HG03469 (cell line): Measurements from ENCODE around the gene GMDS.
A peak's percentile ranks its signal among the peaks of the same experiment; 100 is the strongest.

Experiments
- ATAC-seq: cut with Tn5 transposase; IDR thresholded peaks from one replicate; pipeline ENCODE4 v1.9.1; 2021; ENCODE audit warnings: mild to moderate bottlenecking, moderate library complexity, moderate number of reproducible peaks; ENCODE audit not compliant: unreplicated experiment

GMDS gene

DNA sequence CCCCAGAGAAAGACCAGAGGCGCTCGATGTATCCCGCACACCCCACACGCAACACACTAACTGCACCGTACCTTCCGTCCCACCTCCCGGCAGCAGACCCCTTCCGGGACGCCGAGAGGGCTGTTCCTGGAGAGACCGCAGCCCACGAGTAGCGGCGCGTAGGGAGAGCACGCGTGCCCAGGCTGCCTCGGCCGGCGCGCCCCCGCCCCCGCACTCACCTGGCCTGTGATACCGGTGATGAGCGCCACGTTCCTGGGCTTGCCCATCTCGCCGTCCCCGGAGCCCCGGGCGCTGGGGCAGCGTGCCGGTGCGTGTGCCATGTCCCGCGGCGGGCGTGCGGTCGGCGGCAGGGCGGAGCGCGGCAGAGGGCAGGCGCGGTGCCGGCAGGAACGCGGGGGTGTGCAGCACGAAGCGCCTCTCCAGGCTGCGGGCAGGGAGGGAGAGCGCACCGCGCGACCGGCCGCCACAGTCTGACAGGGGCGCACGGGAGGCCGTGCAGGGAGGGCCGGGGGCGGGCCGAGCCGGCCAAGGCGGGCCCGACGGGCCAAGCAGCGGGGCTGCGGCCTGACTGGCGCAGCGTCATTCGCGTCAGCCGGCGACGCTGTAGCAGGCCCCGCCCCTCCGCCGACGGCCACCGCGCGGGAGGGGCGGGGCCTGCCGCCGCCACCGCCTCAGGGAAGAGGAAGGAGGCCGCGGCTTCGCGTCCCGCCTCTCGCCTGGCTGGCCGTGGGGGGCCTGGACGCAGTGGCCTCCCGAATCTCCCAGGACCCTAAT is at the start of gene GMDS:
Gene GMDS, minus strand, starts transcription at position 503 of the 774 bp plus-strand sequence.
- peak; percentile 78 for ATAC-seq

GRCh38 chr6:2285510-2285909 is 40.1 kb upstream of the GMDS start:
- no peak for ATAC-seq

- no peak for ATAC-seq
These were observed 30.5 kb upstream of the GMDS start for GRCh38 chr6:2275892-2276242.

- ATAC-seq, result no peak
These were observed 29.8 kb upstream of the GMDS start for GRCh38 chr6:2274981-2275891.

GRCh38 chr6:2272696-2273095 is 27.3 kb upstream of the GMDS start:
- no peak for ATAC-seq

DNA sequence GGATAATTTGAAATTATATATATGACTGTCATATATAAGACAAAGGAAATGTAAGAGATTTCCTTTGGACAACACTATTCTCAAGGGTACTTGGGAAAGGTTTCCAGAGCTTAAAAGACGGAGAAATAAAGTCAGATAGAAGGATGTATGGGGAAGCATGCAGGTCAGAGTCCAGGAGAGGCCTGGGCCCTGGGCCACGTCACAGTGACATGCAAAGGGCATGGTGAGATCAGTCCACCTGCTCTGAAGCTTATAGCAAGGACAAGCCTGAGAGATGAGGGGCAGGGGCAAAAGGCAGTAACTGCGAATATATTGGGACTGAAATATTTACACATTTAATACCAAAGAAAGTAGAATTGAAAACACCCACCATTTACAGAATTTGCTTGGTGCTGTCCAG is 24.6 kb upstream of the GMDS start:
- ATAC-seq, result no peak

GRCh38 chr6:2266841-2267240 is 21.4 kb upstream of the GMDS start:
- no peak for ATAC-seq

DNA sequence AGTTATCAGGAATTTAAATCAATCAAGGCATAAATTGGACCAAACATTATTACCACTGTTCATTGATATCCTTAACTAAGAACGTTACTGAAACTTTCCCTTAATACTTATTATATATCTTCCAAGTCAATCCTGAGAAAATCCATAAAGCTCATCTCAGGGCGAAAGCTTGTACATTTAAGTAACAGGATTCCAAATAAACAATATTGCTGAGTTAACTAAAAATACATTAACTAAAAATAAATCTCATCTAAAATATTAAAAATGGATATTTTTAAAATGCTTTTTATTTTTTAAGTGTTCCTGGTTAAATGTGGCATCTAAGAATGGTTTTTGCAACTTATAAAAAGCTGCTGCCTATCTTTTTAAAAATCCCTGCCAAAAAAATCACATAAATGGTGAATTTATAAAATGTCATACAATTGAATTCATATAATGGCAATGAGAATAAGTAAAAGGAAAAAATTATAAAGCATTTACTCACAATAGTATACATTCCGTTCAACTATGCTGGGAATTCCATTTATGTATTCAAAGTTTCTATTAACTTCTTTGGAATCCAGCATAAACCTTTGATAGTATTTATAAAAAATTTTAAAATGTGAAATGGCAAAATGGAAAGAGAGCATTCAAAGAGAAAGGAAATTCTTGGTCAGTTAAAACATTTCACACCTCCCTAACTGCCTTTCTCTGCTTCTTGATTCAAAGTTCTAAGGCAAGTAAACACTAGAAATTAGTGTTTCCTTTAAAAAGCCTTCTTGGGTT is 20.8 kb upstream of the GMDS start:
- ATAC-seq, result no peak

- no peak for ATAC-seq
These were observed 19.5 kb upstream of the GMDS start for GRCh38 chr6:2264932-2265331.

- ATAC-seq, result no peak
These were observed 18.5 kb upstream of the GMDS start for GRCh38 chr6:2263896-2264295.

GRCh38 chr6:2259574-2259973 is 14.2 kb upstream of the GMDS start:
- ATAC-seq, result no peak

DNA sequence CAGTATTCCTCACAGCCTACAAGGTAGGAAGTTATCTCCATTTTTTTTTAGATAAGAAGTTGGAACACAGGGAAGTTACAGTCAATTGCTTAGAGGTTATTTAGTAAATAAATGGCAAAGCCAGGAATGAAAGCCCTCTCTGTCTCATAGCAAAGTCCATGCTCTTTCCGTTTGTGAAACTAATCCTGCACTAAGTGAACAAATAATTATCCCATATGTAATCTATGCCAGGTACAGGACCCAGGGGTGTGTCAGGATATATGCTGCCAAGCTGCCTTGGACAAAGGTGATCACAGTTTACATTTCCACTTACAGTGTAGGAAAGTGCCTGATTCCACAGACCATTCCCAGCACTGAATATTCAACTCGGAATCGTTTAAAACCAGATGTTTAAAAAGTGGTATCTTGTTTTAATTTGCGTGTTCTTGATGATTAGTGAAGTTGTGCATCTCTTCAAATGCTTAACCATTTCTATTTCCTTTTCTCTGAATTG is 13.6 kb upstream of the GMDS start:
- ATAC-seq, result no peak

DNA sequence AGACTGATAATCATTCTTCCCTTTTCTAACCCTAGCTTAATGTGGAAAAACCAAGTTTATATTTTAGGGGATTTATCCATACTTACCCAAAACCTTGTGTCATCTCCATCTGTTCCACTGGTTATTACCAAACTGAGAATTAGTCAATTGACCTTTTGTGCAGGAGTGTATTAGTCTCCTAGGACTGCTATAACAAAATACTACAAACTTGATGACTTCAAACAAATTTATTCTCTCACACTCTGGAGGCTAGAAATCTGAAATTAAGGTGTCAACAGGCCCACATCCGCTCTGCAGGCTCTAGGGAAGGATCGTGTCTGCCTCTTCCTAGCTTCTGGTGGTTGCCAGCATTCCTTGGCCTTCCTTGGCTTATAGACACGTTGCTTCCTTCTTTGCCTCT is 12.7 kb upstream of the GMDS start:
- no peak for ATAC-seq

DNA sequence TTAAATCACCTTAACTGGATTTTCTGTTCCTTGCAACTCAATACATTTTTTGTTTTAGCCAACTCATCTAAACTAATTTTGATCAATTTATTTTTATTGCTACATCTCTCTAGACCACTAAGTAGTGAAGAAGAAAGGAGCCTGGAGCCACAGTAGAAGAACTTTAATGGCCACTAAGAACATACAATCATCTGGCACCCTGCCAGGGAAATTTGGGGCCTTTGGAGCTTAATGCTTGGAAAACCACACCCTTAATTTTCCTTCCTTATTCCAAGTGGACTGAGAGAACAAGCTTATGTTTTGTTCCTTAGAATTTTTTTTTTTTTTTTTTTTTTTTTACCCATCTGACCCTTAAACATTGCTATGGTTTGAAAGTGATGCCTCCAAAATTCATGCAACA is 12.0 kb upstream of the GMDS start:
- ATAC-seq, result no peak

DNA sequence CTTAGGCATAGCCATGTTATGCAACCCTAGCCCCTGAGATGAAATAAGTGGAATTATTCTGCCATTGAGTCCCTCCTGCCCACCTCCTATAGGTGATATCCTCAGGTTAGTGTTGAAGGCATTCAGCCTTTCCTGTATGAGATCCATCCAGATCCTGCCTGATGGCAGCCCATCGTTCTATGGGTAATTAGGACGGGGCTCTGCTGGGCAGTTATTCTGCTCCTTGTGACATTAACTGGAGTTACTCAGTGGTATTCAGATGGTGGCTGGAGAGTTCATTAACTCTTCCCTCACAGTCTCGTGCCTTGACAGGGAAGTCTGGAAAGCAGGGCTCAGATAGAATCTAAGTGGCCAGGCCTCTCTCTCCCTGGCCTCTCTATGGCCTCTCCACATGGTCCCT is 9.3 kb upstream of the GMDS start:
- no peak for ATAC-seq

DNA sequence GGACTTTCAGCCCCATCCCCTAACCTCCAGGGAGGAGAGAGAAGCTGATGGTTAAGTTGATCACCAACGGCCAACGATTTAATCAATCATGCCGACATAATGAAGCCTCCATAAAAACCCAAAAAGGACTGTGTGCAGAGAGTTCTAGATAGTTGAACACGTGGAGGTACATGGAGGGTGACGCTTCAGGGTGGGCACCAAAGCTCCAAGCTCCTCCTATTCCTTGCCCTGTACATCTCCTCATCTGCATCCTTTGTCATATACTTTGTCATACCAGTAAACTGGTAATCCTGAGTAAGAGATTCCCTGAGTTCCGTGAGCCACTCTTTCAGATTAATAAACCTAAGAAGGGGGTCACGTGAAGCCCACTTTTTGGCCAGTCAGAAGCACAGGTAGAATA is 3.7 kb upstream of the GMDS start:
- no peak for ATAC-seq

- ATAC-seq, result no peak
These were observed 2.3 kb upstream of the GMDS start for GRCh38 chr6:2247664-2248063.

DNA sequence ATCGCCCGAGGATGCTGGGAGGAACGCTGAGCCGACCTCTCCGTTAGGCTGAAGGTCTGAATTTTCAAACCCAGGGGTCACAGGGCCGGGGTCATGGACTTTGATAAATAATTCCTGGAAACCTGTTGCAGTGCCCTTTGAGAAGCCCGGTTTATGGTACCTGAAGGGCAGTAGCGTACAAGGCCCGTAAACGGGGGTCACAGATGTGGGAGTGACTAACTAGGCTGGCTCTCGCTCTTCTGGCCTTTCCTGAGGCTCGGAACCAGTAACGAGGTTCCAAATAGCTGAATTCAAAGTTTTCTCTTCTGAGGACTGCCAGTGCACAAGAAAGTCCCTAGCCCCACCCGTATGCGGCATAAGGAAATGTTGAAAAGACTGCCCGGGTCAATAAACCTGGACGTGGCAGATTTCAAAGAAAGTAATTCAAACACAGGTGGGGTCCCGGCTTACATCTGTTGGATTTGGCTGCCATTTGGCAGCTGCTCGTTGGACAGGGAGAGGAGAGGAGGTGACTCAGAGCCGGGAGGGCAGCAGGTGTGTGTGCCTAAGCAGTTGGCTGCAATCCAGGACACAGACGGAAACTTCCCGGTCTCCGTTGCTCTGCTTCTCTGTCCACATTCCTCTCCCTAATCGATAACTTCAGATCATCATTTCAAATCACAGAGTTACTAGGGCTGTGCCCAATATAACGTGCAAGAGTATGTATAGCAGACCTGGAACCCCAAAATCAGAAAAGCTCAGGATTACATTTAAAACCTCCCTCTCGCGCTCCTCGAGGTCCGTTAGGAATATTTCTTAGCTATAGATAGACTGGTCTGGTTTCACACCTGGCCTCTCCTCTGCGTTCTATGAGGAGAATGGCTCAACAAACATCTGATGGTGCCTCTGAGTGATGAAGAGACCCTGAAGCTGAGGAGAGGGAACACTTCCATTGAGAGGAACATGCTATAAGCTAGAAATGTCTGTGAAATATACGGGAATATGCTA is 765 bp upstream of the GMDS start:
- ATAC-seq, result no peak

DNA sequence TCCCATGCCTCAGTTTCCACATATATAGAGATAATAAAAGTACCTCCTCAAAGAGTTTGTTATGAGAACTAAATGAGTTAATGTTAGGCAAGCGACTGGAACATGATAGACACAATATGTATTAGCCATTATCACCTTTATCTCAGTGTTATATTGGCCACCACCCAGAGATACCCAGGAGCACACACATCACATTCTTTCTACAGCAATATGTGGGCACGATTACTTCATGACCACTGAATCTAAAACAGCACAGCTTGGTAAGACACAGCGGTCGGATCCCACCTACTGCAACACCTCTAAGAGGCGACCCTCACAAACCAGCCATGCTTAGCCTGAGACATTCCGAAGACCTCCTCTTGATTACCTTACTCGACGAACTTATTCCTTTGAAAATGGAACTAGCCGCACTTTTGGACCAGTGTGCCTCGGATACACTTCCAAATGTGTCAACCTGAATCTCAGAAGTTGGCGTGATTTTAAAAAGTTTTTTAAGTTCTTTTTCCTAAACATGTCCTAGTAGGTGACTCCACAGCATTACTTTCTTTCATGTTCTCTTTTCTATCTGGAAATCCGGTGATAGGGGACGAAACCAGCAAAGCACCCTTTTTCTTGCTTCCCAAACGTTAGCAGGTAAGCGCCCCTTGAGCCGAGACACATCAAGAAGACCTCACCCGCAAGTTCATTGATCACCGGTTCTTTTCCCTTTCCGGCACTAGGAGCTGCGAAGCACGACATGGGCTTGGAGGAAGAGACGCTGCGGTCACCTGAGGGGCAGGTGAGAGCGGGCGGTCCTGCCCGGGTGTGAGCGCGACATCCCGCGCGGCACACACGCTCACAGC is 923 bp downstream of the GMDS start:
- ATAC-seq, result no peak
